Measurements from ENCODE around the gene SKIC8. TPM values are rescaled to one million over a fixed set of nuclear protein-coding genes. Genes with fewer than 3 reads are reported as not detected.
A peak's percentile ranks its signal among the peaks of the same experiment; 100 is the strongest.

The SKIC8 gene
- total RNA-seq, 1 experiment from 2014 or later: 55.5 TPM

DNA sequence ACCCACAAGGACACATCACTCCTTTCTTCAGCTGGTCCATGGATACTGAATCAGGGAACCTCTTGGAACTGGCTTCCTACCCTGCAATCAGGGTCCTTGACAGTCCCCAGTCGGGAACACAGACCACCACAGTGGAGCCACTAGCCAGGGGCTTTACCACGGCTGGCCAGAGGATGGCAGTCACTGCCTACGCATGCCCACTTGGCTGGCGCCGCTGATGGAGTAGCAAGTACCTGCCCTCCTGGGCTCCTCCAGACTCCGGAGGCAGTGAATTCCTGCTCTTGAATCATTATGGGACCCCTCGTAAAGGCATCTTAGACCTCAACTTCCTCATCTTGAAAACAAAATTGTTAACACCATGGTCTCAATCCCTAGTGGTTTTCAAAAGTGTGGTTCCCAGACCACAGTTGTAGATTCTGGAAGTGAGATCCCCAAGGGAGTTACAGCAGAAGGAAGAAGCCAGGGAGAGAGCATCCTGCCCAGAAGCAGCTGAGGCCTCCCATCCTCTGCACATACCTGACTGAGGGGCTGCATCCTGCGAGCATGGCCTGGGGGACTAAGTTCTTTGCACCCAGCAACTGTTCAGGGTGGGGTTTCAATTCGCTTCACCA, 9.1 kb upstream of the SKIC8 start:
- no TSS peak for BruUV-seq (replicated peaks)
- H3K4me3 ChIP-seq (ENCODE audit: low read depth, low read length, poor library complexity, severe bottlenecking): no peak overlapping the region
- POLR2A ChIA-PET (ENCODE audit: low non-redundant PET): no interaction called here
- no peaks in the 10 kb centered on the region for H3K4me1 ChIP-seq (ENCODE audit: insufficient read depth, low read length, poor library complexity, severe bottlenecking)
- intact Hi-C loops (cut with micrococcal nuclease; ENCODE audit: unreplicated experiment): loop anchor here (1.0 to 10.0 kb wide), 4 partner anchors 114 to 399 kb away; partner anchors contain the start of gene CHRNA5
- peak; percentile 96 for TF ChIP-seq CTCF (conservative IDR thresholded peaks at IDR 0.05; ENCODE audit: low read depth, low read length)
- no peak for TF ChIP-seq EZH2 (IDR thresholded peaks at IDR 0.05; ENCODE audit: borderline replicate concordance, low read depth, low read length, poor library complexity, severe bottlenecking)
- H3K27ac ChIP-seq (ENCODE audit: low read depth, low read length, poor library complexity, severe bottlenecking): no peak overlapping the region
- H3K27me3 ChIP-seq (replicated peaks; ENCODE audit: insufficient read depth, low read depth, low read length, poor library complexity): no peaks in the 10 kb centered on the region
- peak; percentile 81 for DNase-seq (ENCODE audit: low spot score)
- CTCF ChIA-PET: interaction anchor here (1.9 to 2.9 kb wide), 2 partner anchors 108 to 114 kb away, joined by 17 to 18 read pairs; no protein-coding TSS in a partner anchor
- H3K9me3 ChIP-seq (ENCODE audit: low read depth, low read length, poor library complexity, severe bottlenecking): no peaks in the 10 kb centered on the region
- H3K36me3 ChIP-seq (ENCODE audit: insufficient read depth, low read length, poor library complexity, severe bottlenecking): no peaks in the 10 kb centered on the region

- CTCF ChIA-PET: interaction anchor here (0.5 to 2.9 kb wide), 3 partner anchors 108 to 159 kb away, joined by 5 to 18 read pairs (median 17); no protein-coding TSS in a partner anchor
- Histone ChIP-seq H3K4me3 (ENCODE audit: low read depth, low read length, poor library complexity, severe bottlenecking) (no peak overlapping the region), H3K4me1 (ENCODE audit: insufficient read depth, low read length, poor library complexity, severe bottlenecking) (no peaks in the 10 kb centered on the region), H3K27me3 (replicated peaks; ENCODE audit: insufficient read depth, low read depth, low read length, poor library complexity) (no peaks in the 10 kb centered on the region), H3K27ac (ENCODE audit: low read depth, low read length, poor library complexity, severe bottlenecking) (no peak overlapping the region), H3K9me3 (ENCODE audit: low read depth, low read length, poor library complexity, severe bottlenecking) (no peaks in the 10 kb centered on the region), H3K36me3 (ENCODE audit: insufficient read depth, low read length, poor library complexity, severe bottlenecking) (no peaks in the 10 kb centered on the region)
- TF ChIP-seq EZH2 (IDR thresholded peaks at IDR 0.05; ENCODE audit: borderline replicate concordance, low read depth, low read length, poor library complexity, severe bottlenecking): no peak
- POLR2A ChIA-PET (ENCODE audit: low non-redundant PET): no interaction called here
- no TSS peak for BruUV-seq (replicated peaks)
- DNase-seq (ENCODE audit: low spot score): no peak
- intact Hi-C loops (cut with micrococcal nuclease; ENCODE audit: unreplicated experiment): loop anchor here (1.0 to 10.0 kb wide), 4 partner anchors 114 to 399 kb away; partner anchors contain the start of gene CHRNA5
Measured at GRCh38 chr15:78307976-78308375, 8.6 kb upstream of the SKIC8 start.

GRCh38 chr15:78306176-78306774, 6.9 kb upstream of the SKIC8 start:
- ChIA-PET CTCF (no interaction called here), POLR2A (ENCODE audit: low non-redundant PET) (no interaction called here)
- H3K27ac ChIP-seq (ENCODE audit: low read depth, low read length, poor library complexity, severe bottlenecking): no peak overlapping the region
- no TSS peak for BruUV-seq (replicated peaks)
- intact Hi-C loops (cut with micrococcal nuclease; ENCODE audit: unreplicated experiment): loop anchor here (5.0 to 10.0 kb wide), 2 partner anchors 259 to 401 kb away; partner anchors contain the start of gene CHRNA5
- H3K4me3 ChIP-seq (ENCODE audit: low read depth, low read length, poor library complexity, severe bottlenecking): no peak overlapping the region
- peaks cover 9% of the 10 kb centered on the region for H3K4me1 ChIP-seq (ENCODE audit: insufficient read depth, low read length, poor library complexity, severe bottlenecking)
- H3K36me3 ChIP-seq (ENCODE audit: insufficient read depth, low read length, poor library complexity, severe bottlenecking): no peaks in the 10 kb centered on the region
- no peaks in the 10 kb centered on the region for H3K9me3 ChIP-seq (ENCODE audit: low read depth, low read length, poor library complexity, severe bottlenecking)
- no peaks in the 10 kb centered on the region for H3K27me3 ChIP-seq (replicated peaks; ENCODE audit: insufficient read depth, low read depth, low read length, poor library complexity)
- TF ChIP-seq EZH2 (IDR thresholded peaks at IDR 0.05; ENCODE audit: borderline replicate concordance, low read depth, low read length, poor library complexity, severe bottlenecking): no peak
- TF ChIP-seq CTCF (conservative IDR thresholded peaks at IDR 0.05; ENCODE audit: low read depth, low read length): no peak
- DNase-seq (ENCODE audit: low spot score): no peak

Data from A673 (cell line).